ENCODE data around the gene CLEC4G.

Gene CLEC4G

GRCh38 chr19:7720351-7720750 is 11.6 kb downstream of the CLEC4G start:
- DNase-seq: no peak

- no peak for DNase-seq
Observed at GRCh38 chr19:7718668-7719067, 13.2 kb downstream of the CLEC4G start.

GRCh38 chr19:7716762-7717161 is 15.1 kb downstream of the CLEC4G start:
- DNase-seq: no peak

- no peak for DNase-seq
Observed at GRCh38 chr19:7715671-7716070, 16.2 kb downstream of the CLEC4G start.

GRCh38 chr19:7710616-7711015 is 21.3 kb downstream of the CLEC4G start:
- no peak for DNase-seq

GRCh38 chr19:7709932-7710460 is 21.9 kb downstream of the CLEC4G start:
- DNase-seq: no peak

GRCh38 chr19:7706955-7707456 is 24.9 kb downstream of the CLEC4G start:
- no peak for DNase-seq

- no peak for DNase-seq
Observed at GRCh38 chr19:7706188-7706954, 25.5 kb downstream of the CLEC4G start.

GRCh38 chr19:7705387-7706187 is 26.3 kb downstream of the CLEC4G start:
- no peak for DNase-seq

GRCh38 chr19:7704280-7705060 is 27.4 kb downstream of the CLEC4G start:
- DNase-seq: no peak

GRCh38 chr19:7703332-7703731 is 28.6 kb downstream of the CLEC4G start:
- DNase-seq: no peak

- DNase-seq: no peak
Observed at GRCh38 chr19:7701654-7702457, 30.1 kb downstream of the CLEC4G start, which contains the start of gene FCER2. Gene FCER2, minus strand, starts transcription at chr19:7702131. Its CDS starts 2,371 bp downstream, at chr19:7699760.

GRCh38 chr19:7701049-7701653 is 30.8 kb downstream of the CLEC4G start:
- no peak for DNase-seq

GRCh38 chr19:7699417-7700401 is 32.2 kb downstream of the CLEC4G start:
- DNase-seq: no peak

GRCh38 chr19:7699003-7699402 is 32.9 kb downstream of the CLEC4G start:
- DNase-seq: no peak

GRCh38 chr19:7698583-7698982 is 33.3 kb downstream of the CLEC4G start:
- no peak for DNase-seq

GRCh38 chr19:7697721-7698287 is 34.1 kb downstream of the CLEC4G start:
- DNase-seq: no peak

GRCh38 chr19:7694499-7694898 is 37.4 kb downstream of the CLEC4G start:
- no peak for DNase-seq

- DNase-seq: no peak
Observed at GRCh38 chr19:7692417-7693088, 39.4 kb downstream of the CLEC4G start.

All from GOT3 (cell line).